ENCODE data around the gene PEX5L.

The PEX5L gene

GRCh38 chr3:179955286-179955685 is 81.5 kb downstream of the PEX5L start:
- no peak for DNase-seq

- no peak for DNase-seq
These were observed 82.5 kb downstream of the PEX5L start for GRCh38 chr3:179953993-179954870.

- no peak for DNase-seq
These were observed 85.9 kb downstream of the PEX5L start for GRCh38 chr3:179950840-179951239.

- DNase-seq: no peak
These were observed 86.9 kb downstream of the PEX5L start for GRCh38 chr3:179949869-179950268.

GRCh38 chr3:179949412-179949811 is 87.3 kb downstream of the PEX5L start:
- no peak for DNase-seq

- no peak for DNase-seq
These were observed 88.0 kb downstream of the PEX5L start for GRCh38 chr3:179948740-179949139.

GRCh38 chr3:179945569-179945968 is 91.2 kb downstream of the PEX5L start:
- DNase-seq: no peak

GRCh38 chr3:179943117-179943880 is 93.4 kb downstream of the PEX5L start:
- no peak for DNase-seq

GRCh38 chr3:179942553-179943075 is 94.1 kb downstream of the PEX5L start:
- no peak for DNase-seq

GRCh38 chr3:179935710-179936109 is 101.0 kb downstream of the PEX5L start:
- no peak for DNase-seq

GRCh38 chr3:179933914-179934313 is 102.8 kb downstream of the PEX5L start:
- DNase-seq: no peak

- DNase-seq: no peak
These were observed 103.7 kb downstream of the PEX5L start for GRCh38 chr3:179933080-179933479.

GRCh38 chr3:179932674-179933073 is 104.1 kb downstream of the PEX5L start:
- DNase-seq: no peak

- no peak for DNase-seq
These were observed 107.6 kb downstream of the PEX5L start for GRCh38 chr3:179929091-179929529.

GRCh38 chr3:179927191-179927590 is 109.5 kb downstream of the PEX5L start:
- no peak for DNase-seq

GRCh38 chr3:179921951-179922350 is 114.8 kb downstream of the PEX5L start:
- DNase-seq: no peak

- DNase-seq: no peak
These were observed 115.2 kb downstream of the PEX5L start for GRCh38 chr3:179921500-179921899.

- DNase-seq: no peak
These were observed 128.8 kb downstream of the PEX5L start for GRCh38 chr3:179907784-179908482.

- no peak for DNase-seq
These were observed 134.7 kb downstream of the PEX5L start for GRCh38 chr3:179902061-179902460.

GRCh38 chr3:179898024-179898423 is 138.7 kb downstream of the PEX5L start:
- DNase-seq: no peak

- DNase-seq: no peak
These were observed 139.5 kb downstream of the PEX5L start for GRCh38 chr3:179897231-179897630.

- no peak for DNase-seq
These were observed 140.2 kb downstream of the PEX5L start for GRCh38 chr3:179896507-179896906.

GRCh38 chr3:179895330-179895729 is 141.4 kb downstream of the PEX5L start:
- DNase-seq: no peak
